Aorta (tissue), 5 donors: Measurements from ENCODE around the gene CUBN. TPM values are rescaled to one million over a fixed set of nuclear protein-coding genes. Genes with fewer than 3 reads are reported as not detected.

Experiments used
- ATAC-seq: fragments of 200-7000 bp; cut with Tn5 transposase; one replicate; pipeline ENCODE4 v1.9.1; 2022; ENCODE audit warnings: moderate library complexity; ENCODE audit not compliant: low FRiP score
- DNase-seq, 2 donors: peaks; one replicate each; pipeline ENCODE4 v3.0.0-alpha.2; 2020
- H3K27ac ChIP-seq, 2 donors: one replicate each; pipeline ENCODE4 v1.5.1; 2013; ENCODE audit warnings: low read length in 2 of 2, mild to moderate bottlenecking in 2 of 2, moderate library complexity in 2 of 2, control low read depth in 1 of 2, inconsistent platforms in 1 of 2, low read depth in 1 of 2
- H3K27me3 ChIP-seq, 2 donors: one replicate each; pipeline ENCODE4 v1.6.1; 2013; ENCODE audit warnings: control low read depth in 1 of 2, low read length in 1 of 2, mild to moderate bottlenecking in 1 of 2, moderate library complexity in 1 of 2; ENCODE audit not compliant: insufficient read depth in 2 of 2, control insufficient read depth in 1 of 2
- H3K36me3 ChIP-seq, 2 donors: one replicate each; pipeline ENCODE4 v1.6.1; 2013; ENCODE audit warnings: control low read depth in 1 of 2, low read length in 1 of 2, mild to moderate bottlenecking in 1 of 2; ENCODE audit not compliant: insufficient read depth in 2 of 2, control insufficient read depth in 1 of 2
- H3K4me1 ChIP-seq, 2 donors: one replicate each; pipeline ENCODE4 v1.6.1; 2013; ENCODE audit warnings: low read length in 2 of 2, control low read depth in 1 of 2, mild to moderate bottlenecking in 1 of 2, moderate library complexity in 1 of 2; ENCODE audit not compliant: insufficient read depth in 2 of 2, control insufficient read depth in 1 of 2
- H3K4me3 ChIP-seq, 2 donors: one replicate each; pipeline ENCODE4 v1.5.1; 2013; ENCODE audit warnings: low read length in 2 of 2, control low read depth in 1 of 2, mild to moderate bottlenecking in 1 of 2
- H3K9me3 ChIP-seq: one replicate; pipeline ENCODE4 v1.6.1; 2013; ENCODE audit warnings: mild to moderate bottlenecking, low read length; ENCODE audit not compliant: control insufficient read depth
- WGBS, 2 donors: extraction: QIAGEN DNeasy Blood & Tissue Kit; methylation state at CpG; one replicate each; pipeline ENCODE4 v1.1.7; 2013; 5-methylcytosine and 5-hydroxymethylcytosine counted together
- intact Hi-C, 2 donors: fragments of 100-400 bp; cut with DNase I; formaldehyde crosslinking; loops; one replicate each; pipeline versions ENCODE4 v1.14.2 to v1.15.0; 2022
- polyA plus RNA-seq, 2 donors: library from polyadenylated mRNA; stranded (reverse); fragments of 200-250 nt; gene quantifications; one replicate each; pipeline ENCODE4 v1.2.3, GENCODE V29; 2013
- total RNA-seq, 2 donors: library from RNA; stranded (reverse); fragmentation: NEBNext Ultra II Directional; extraction: Animal tissue kit (Norgen Biotek cat#: 25700); gene quantifications; one replicate each; pipeline ENCODE4 v1.2.1, GENCODE V29; 2021
- donor health status: healthy with polysubstance abuse.
- donor health status: Bipolar disorder and iron deficiency.
- donor health status: DM: no; HTN: no; CAD: no.
- donor health status: DM: no; HTN: no; CAD: no.
- donor health status: DM: yes; HTN: yes; CAD: no.

CUBN gene
- total and polyA plus RNA-seq, 4 donors: 0.13 to 5.2 (median 2.6) TPM

DNA sequence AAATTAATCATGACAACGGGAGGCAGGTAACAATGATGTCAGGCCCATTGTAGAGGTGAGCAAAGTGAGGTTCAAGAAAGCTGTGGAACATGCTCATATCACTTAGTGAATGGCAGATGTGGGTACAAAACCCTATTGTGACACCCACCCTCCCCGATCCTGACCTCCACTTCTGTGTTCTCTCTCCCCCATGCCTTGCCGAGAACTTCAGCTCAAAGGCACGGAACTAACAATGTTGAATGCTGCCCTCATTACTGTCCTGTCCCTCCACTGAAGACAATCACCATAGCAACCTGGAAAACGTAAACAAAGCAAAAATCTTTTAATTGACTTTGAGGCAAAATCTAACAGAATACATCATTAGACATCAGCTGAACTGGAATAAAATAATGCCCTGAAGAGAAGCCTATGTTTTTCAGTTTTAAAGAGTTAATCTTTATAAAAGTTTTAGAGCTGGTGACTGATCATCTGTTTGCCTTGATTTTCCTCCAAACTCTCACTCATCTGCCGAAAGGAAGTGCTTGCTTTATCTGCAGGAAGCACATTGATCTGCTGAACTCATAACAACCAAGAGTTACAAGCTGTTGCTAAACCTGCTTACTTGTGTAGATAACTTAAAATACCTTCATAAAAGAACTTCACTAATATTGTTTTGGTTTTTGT lies 133.6 kb downstream of the CUBN start:
- Histone ChIP-seq H3K27ac (peak overlapping the region in 1 of 2 donors; percentile 83), H3K4me1 (peaks cover 0 to 7% of the 10 kb centered on the region in 2 donors), H3K9me3 (no peaks in the 10 kb centered on the region), H3K36me3 (no peaks in the 10 kb centered on the region), H3K4me3 (no peak overlapping the region), H3K27me3 (no peaks in the 10 kb centered on the region)
- ATAC-seq: peak; percentile 68
- DNase-seq: no peak
- WGBS, 2 donors: 34 to 40% methylated on average over 6 of the region's 6 CpGs
- intact Hi-C loops: loop anchor here in 1 of 2 donors (10.0 kb wide), 1 partner anchor 51 kb away; no protein-coding TSS in a partner anchor

DNA sequence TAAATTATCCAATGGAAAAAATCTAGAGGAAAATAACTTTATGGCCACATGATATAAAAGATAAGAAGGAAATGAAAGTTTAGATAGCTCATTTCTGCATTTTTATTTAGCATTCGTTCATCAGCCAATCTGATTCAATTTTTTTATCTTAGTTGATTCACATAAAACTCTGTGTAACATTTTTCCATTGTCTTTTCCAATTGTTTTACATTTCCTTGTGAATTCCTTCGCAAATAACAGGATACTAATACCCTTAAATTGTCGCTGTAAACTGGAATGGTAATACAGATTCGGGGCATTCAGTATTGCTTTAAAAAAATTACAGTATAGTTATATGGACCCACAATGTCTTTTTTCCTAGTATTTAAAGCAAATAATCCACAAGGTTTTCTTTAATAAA lies 136.4 kb downstream of the CUBN start:
- no peaks in the 10 kb centered on the region for H3K27me3 ChIP-seq
- intact Hi-C loops: loop anchor here (5.0 to 10.0 kb wide), 2 partner anchors 41 to 48 kb away; no protein-coding TSS in a partner anchor
- no peaks in the 10 kb centered on the region for H3K36me3 ChIP-seq
- H3K27ac ChIP-seq: no peak overlapping the region
- peaks cover 0 to 3% of the 10 kb centered on the region in 2 donors for H3K4me1 ChIP-seq
- peak overlapping the region in 1 of 2 donors; percentile 61 for H3K4me3 ChIP-seq
- DNase-seq (no peak), ATAC-seq (no peak)
- WGBS, 2 donors: 50 to 56% methylated on average over 4 of the region's 4 CpGs
- H3K9me3 ChIP-seq: no peaks in the 10 kb centered on the region

DNA sequence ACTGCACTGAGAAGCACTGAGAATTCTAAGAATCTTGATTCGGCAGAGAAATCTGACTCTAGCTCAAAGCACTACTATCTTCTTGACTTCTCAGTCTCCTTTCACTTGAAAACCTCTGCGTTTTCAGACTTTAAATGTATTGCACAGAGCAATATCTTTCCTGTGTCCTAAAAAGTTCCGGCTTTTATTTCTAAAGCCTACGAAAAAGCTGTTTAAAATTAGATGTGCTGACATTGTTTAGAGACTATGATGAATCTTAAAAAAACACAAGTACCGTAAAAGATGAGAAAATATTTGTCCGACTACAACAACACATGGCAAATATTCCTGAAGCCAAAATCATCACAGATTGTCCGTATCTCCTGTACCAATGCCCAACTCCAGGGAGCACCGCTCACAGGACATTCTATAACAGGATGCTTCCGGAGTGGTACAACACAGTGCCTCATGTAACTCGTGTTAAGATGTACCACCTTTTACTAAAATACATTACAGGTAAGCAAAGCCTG lies 136.9 kb downstream of the CUBN start:
- ATAC-seq: peak; percentile 70
- H3K4me3 ChIP-seq: peak overlapping the region; percentile 60 to 61
- no peak for DNase-seq

DNA sequence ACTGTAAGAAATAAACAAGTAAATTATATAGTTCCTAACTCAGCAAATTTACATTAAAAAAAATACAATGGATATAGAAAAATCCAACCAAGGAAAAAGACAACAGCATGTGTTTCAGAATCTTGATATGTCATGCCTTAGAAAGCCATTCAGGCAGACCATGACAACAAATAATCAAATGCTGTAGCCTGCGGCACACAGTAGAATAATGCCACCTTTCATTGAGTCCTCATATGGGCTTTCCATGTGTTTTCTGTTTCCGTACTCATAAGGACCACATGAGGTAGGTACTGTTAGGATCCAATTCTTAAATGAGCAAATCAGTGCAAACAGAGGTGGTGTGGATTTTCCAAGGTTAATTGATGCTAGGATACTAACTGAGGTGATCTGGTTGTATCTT lies 138.6 kb downstream of the CUBN start:
- Histone ChIP-seq H3K9me3 (no peaks in the 10 kb centered on the region), H3K4me1 (peaks cover 4 to 7% of the 10 kb centered on the region in 2 donors), H3K27me3 (no peaks in the 10 kb centered on the region), H3K27ac (no peak overlapping the region), H3K4me3 (no peak overlapping the region), H3K36me3 (no peaks in the 10 kb centered on the region)
- DNase-seq (no peak), ATAC-seq (no peak)
- intact Hi-C loops: loop anchor here (5.0 to 10.0 kb wide), 2 partner anchors 39 to 46 kb away; no protein-coding TSS in a partner anchor
- WGBS, 2 donors: 95 to 99% methylated on average over 2 of the region's 2 CpGs

More for the DNA sequence above, 136.9 kb downstream of the CUBN start:
- intact Hi-C loops: loop anchor here (5.0 to 10.0 kb wide), 2 partner anchors 40 to 48 kb away; no protein-coding TSS in a partner anchor
- 2 to 6% methylated on average over 10 of the region's 10 CpGs for WGBS, 2 donors
- Histone ChIP-seq H3K36me3 (no peaks in the 10 kb centered on the region), H3K27me3 (no peaks in the 10 kb centered on the region), H3K4me1 (peaks cover 0 to 7% of the 10 kb centered on the region in 2 donors), H3K27ac (peak overlapping the region in 1 of 2 donors; percentile 0), H3K9me3 (no peaks in the 10 kb centered on the region)

DNA sequence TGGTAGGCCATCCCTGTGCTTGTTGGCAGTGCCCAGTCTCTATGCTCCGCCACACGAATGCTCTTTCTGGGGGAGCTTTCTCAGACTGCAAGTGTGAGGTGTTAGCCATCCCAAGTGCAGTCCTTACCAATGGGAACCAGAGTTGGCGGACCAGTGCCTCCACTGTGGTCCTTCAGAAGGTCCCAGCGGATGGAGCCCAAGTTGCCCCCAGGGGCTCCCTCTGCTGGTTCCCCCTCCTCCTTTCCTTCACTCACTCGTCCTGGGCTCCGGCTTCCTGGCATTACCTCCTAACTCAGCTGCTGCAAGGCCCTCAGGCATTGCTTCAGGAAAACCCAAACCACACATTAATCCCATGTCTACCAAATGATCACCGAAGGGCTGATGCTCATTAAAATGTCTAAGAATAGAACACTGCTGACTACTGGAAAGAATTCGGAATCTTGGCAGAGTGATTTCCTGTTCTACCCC lies 139.8 kb downstream of the CUBN start:
- Histone ChIP-seq H3K36me3 (no peaks in the 10 kb centered on the region), H3K9me3 (no peaks in the 10 kb centered on the region), H3K4me1 (peaks cover 4% of the 10 kb centered on the region in 2 donors), H3K27ac (peak overlapping the region in 1 of 2 donors; percentile 5), H3K4me3 (no peak overlapping the region), H3K27me3 (no peaks in the 10 kb centered on the region)
- ATAC-seq (no peak), DNase-seq (no peak)
- WGBS, 2 donors: 68 to 70% methylated on average over 8 of the region's 8 CpGs
- intact Hi-C loops: loop anchor here (5.0 to 10.0 kb wide), 2 partner anchors 38 to 45 kb away; no protein-coding TSS in a partner anchor

DNA sequence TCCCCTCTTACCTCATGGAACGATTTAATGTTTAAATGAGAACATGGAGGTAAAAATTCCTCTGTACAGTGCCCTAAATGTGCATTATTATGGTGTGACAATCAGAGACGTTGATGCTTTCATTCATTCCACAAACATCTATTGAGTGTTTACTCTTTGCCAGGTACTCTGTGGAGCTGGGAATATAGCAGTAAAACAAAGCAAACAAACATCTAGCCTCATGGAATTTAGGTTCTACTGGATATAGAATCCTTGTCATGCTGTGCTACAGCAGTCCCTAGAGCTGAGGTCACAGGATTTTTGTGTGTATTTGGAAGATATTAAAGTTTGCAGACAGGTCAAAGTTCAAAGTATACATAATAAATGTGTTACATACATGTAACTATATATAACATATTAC lies 140.7 kb downstream of the CUBN start:
- Histone ChIP-seq H3K4me1 (peaks cover 4% of the 10 kb centered on the region in 2 donors), H3K27me3 (no peaks in the 10 kb centered on the region), H3K4me3 (no peak overlapping the region), H3K9me3 (no peaks in the 10 kb centered on the region), H3K36me3 (no peaks in the 10 kb centered on the region), H3K27ac (no peak overlapping the region)
- no peak for DNase-seq
- WGBS, 2 donors: 94 to 95% methylated on average over 2 of the region's 2 CpGs
- no peak for ATAC-seq
- intact Hi-C loops: no loop called here

DNA sequence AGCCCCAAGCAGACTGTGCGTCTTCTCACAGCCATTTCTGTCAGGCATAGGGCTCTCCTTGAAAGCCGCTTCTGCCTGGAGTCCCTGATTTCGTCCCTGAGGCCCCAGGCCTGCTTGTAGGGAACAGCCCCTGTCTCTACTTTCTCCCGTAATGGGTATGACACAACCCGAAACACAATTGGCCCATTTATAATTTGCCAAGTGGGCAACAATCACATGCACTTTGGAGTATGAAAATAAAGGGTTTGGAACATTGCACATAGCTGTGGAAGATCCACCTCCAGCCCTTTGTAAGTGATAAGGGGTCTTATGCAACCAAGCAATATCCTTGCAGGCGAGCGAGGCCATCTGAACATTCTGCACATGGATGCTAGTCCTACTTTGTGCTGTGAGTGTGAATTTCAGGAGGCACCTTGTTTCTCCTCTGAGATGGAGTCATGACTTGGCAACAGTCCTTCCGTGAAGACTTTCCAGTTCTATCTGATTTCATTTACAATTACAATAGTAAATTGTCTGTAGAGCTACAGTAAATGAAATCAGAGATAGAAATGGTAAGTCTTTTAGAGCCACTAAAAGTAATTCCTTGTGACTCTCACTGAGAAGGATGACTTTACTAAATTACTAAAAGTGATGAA lies 141.5 kb downstream of the CUBN start:
- DNase-seq: no peak
- Histone ChIP-seq H3K27me3 (no peaks in the 10 kb centered on the region), H3K4me3 (no peak overlapping the region), H3K9me3 (no peaks in the 10 kb centered on the region), H3K36me3 (no peaks in the 10 kb centered on the region), H3K27ac (peak overlapping the region in 1 of 2 donors; percentile 72), H3K4me1 (peaks cover 4% of the 10 kb centered on the region in 2 donors)
- no peak for ATAC-seq
- WGBS, 2 donors: 89 to 92% methylated on average over 8 of the region's 8 CpGs
- intact Hi-C loops: no loop called here

DNA sequence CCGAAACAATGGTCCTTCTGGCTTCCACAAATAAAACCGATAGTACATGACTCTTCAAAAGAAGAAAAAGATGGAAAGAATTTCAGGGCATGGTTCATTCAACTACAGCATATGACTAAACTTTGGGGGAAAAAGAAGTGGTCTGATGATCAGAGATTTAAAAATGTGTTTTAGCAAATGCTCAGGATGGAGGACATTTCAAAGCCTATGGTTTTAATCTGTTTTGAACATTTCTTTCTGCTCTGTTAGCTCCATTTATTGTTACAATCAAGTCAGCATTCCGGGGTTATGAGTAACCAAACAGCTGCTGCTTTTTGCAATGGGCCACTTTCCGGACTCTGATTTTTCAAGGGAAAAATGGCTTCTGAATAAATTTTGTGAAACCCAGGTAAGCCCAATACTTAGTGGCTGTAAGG lies 142.4 kb downstream of the CUBN start:
- H3K27me3 ChIP-seq: no peaks in the 10 kb centered on the region
- H3K9me3 ChIP-seq: no peaks in the 10 kb centered on the region
- H3K4me1 ChIP-seq: peaks cover 4% of the 10 kb centered on the region in 2 donors
- H3K36me3 ChIP-seq: no peaks in the 10 kb centered on the region
- peak overlapping the region; percentile 8 to 62 for H3K27ac ChIP-seq
- peak; percentile 34 for ATAC-seq
- no peak overlapping the region for H3K4me3 ChIP-seq
- DNase-seq: no peak
- WGBS, 2 donors: 8 to 13% methylated on average over 4 of the region's 4 CpGs
- intact Hi-C loops: no loop called here
